Osteoblast (primary cell): Measurements from ENCODE around the gene BYSL. TPM values are rescaled to one million over a fixed set of nuclear protein-coding genes. Genes with fewer than 3 reads are reported as not detected.

ENCODE experiments used
- DNase-seq: peaks from one replicate; pipeline ENCODE4 v3.0.0; 2011; ENCODE audit warnings: low spot score, mixed read lengths; ENCODE audit not compliant: insufficient read length; ENCODE audit errors: missing footprints
- H2AFZ ChIP-seq: 2 replicates; pipeline ENCODE4 v1.6.0; 2011; ENCODE audit warnings: mild to moderate bottlenecking, low read length
- H3K27ac ChIP-seq: 2 replicates; pipeline ENCODE4 v1.5.1; 2011; ENCODE audit warnings: mild to moderate bottlenecking, low read depth, low read length, moderate library complexity
- H3K27me3 ChIP-seq: 2 replicates; pipeline ENCODE4 v1.6.0; 2012; ENCODE audit warnings: mild to moderate bottlenecking, control low read depth, inconsistent platforms, low read length, moderate library complexity; ENCODE audit not compliant: insufficient read depth
- H3K36me3 ChIP-seq: 2 replicates; pipeline ENCODE4 v1.5.1; 2011; ENCODE audit warnings: mild to moderate bottlenecking, low read length, control low read depth, moderate library complexity; ENCODE audit not compliant: insufficient read depth
- H3K4me1 ChIP-seq: 2 replicates; pipeline ENCODE4 v1.5.1; 2011; ENCODE audit warnings: mild to moderate bottlenecking, low read length, control low read depth, moderate library complexity; ENCODE audit not compliant: insufficient read depth
- H3K4me2 ChIP-seq: 2 replicates; pipeline ENCODE4 v1.6.0; 2011; ENCODE audit warnings: mild to moderate bottlenecking, low read length; ENCODE audit not compliant: insufficient read depth
- H3K4me3 ChIP-seq: fragments of 200-600 bp; sonication (generic); 3 replicates; pipeline ENCODE4 v1.5.1; 2012; ENCODE audit warnings: mild to moderate bottlenecking, low read length, inconsistent platforms; ENCODE audit not compliant: insufficient read depth
- H3K79me2 ChIP-seq: 2 replicates; pipeline ENCODE4 v1.6.0; 2012; ENCODE audit warnings: mild to moderate bottlenecking, low read length, control low read depth, inconsistent platforms; ENCODE audit not compliant: insufficient read depth
- H3K9me3 ChIP-seq: 2 replicates; pipeline ENCODE4 v1.5.1; 2011; ENCODE audit warnings: low read depth, low read length, control low read depth
- H4K20me1 ChIP-seq: 2 replicates; pipeline ENCODE4 v1.6.0; 2012; ENCODE audit warnings: mild to moderate bottlenecking, low read length, control low read depth; ENCODE audit not compliant: insufficient read depth
- total RNA-seq: library from RNA; depleted of rRNA; stranded (reverse); fragments of >200 nt; gene quantifications from 2 replicates; pipeline ENCODE4 v1.2.3, GENCODE V29; 2012
- TF ChIP-seq, protein P1 (sequence below): IDR thresholded peaks from 2 replicates; pipeline ENCODE4 v1.5.1; 2011; ENCODE audit warnings: mild to moderate bottlenecking, low read depth, low read length, moderate library complexity; ENCODE audit errors: extremely low read depth

Gene BYSL
- total RNA-seq, 1 donor = 11.6 TPM

DNA sequence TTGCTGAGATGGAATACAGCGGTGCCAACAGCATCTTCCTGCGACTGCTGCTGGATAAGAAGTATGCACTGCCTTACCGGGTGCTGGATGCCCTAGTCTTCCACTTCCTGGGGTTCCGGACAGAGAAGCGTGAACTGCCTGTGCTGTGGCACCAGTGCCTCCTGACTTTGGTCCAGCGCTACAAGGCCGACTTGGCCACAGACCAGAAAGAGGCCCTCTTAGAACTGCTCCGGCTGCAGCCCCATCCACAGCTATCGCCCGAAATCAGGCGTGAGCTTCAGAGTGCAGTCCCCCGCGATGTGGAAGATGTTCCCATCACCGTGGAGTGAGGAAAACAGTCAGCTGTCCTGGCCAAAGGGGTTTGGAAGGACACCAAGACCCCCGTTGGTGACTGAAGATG is 11.1 kb downstream of the BYSL start:
- peaks cover 19% of the 10 kb centered on the region for H3K4me1 ChIP-seq
- peaks cover 36% of the 10 kb centered on the region for H4K20me1 ChIP-seq
- no peaks in the 10 kb centered on the region for H3K9me3 ChIP-seq
- H2AFZ ChIP-seq = no peak overlapping the region
- H3K27ac ChIP-seq = no peak overlapping the region
- no peak for DNase-seq
- TF ChIP-seq, protein P1, sequence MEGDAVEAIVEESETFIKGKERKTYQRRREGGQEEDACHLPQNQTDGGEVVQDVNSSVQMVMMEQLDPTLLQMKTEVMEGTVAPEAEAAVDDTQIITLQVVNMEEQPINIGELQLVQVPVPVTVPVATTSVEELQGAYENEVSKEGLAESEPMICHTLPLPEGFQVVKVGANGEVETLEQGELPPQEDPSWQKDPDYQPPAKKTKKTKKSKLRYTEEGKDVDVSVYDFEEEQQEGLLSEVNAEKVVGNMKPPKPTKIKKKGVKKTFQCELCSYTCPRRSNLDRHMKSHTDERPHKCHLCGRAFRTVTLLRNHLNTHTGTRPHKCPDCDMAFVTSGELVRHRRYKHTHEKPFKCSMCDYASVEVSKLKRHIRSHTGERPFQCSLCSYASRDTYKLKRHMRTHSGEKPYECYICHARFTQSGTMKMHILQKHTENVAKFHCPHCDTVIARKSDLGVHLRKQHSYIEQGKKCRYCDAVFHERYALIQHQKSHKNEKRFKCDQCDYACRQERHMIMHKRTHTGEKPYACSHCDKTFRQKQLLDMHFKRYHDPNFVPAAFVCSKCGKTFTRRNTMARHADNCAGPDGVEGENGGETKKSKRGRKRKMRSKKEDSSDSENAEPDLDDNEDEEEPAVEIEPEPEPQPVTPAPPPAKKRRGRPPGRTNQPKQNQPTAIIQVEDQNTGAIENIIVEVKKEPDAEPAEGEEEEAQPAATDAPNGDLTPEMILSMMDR = no peak
- peaks cover 23% of the 10 kb centered on the region for H3K79me2 ChIP-seq
- H3K4me2 ChIP-seq = no peak overlapping the region
- no peaks in the 10 kb centered on the region for H3K27me3 ChIP-seq
- no peak overlapping the region for H3K4me3 ChIP-seq
- H3K36me3 ChIP-seq = peaks cover 92% of the 10 kb centered on the region

DNA sequence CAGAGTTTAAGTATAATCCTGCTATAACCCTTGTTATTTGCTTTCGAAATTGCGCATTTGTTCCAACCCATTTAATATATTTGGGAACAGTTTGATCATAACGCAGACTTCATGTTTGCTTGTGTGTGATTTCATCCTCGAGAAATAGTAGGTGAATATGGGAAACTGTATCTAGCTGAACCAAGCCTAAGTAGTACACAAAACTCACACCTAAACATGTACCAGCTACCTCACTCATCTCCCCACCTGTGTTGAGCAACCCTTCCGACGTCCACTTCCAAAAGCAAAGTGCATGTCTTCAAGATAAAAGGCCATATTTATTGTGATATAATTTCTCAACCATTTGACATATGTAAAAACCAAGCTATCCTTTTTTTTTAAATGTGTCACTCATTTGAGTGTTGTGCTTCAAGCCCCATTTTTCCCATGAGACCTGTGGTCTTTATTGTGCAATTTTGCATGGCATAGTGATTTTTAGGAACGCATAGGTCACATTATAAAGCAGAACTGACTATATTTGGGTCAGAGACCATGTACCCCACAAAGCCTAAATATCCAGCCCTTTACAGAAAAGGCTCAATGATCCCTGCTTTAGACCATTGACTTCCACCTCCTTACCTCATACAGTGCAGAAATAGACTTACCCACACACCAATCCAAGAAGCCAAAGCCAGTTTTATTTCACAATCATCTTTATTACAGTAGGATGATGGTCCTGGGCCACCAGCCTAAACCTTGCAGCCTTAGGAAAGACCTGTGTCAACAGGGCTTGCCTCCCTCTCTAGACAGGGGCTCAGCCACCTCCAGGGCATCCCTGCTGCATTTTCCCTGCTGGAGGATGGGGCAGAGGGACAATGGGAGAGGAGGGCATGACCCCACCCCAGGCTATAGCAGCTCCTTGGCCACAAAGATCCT is 13.2 kb downstream of the BYSL start:
- Histone ChIP-seq H3K9me3 (no peaks in the 10 kb centered on the region), H2AFZ (no peak overlapping the region), H3K27ac (no peak overlapping the region), H3K79me2 (peaks cover 31% of the 10 kb centered on the region), H4K20me1 (peaks cover 41% of the 10 kb centered on the region), H3K4me3 (no peak overlapping the region), H3K36me3 (peaks cover 78% of the 10 kb centered on the region), H3K4me1 (peaks cover 33% of the 10 kb centered on the region), H3K4me2 (no peak overlapping the region), H3K27me3 (no peaks in the 10 kb centered on the region)
- TF ChIP-seq, protein P1 = no peak
- DNase-seq = no peak

DNA sequence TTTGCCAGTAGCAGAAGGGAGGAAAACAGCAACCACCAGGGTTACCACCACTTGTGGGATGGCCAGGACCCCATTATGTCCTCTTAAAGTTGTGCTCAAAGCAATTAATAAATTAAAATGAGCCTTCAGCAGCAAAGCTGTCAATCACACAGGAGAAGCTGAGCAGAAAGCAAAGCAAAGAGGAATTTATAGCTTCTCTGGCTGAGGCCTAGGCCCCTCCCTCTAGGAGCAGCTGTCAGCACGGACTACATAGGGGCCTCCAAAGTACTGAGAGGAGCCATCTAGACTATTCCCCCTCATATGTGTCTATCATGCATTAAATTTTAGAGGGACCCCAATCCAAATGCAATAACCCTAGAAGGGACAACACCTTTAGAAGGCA is 13.9 kb downstream of the BYSL start:
- H3K4me2 ChIP-seq = no peak overlapping the region
- H2AFZ ChIP-seq = no peak overlapping the region
- TF ChIP-seq, protein P1 = no peak
- no peaks in the 10 kb centered on the region for H3K27me3 ChIP-seq
- peaks cover 46% of the 10 kb centered on the region for H4K20me1 ChIP-seq
- no peak overlapping the region for H3K4me3 ChIP-seq
- peaks cover 37% of the 10 kb centered on the region for H3K79me2 ChIP-seq
- no peak overlapping the region for H3K27ac ChIP-seq
- peaks cover 40% of the 10 kb centered on the region for H3K4me1 ChIP-seq
- peaks cover 71% of the 10 kb centered on the region for H3K36me3 ChIP-seq
- no peaks in the 10 kb centered on the region for H3K9me3 ChIP-seq
- no peak for DNase-seq

DNA sequence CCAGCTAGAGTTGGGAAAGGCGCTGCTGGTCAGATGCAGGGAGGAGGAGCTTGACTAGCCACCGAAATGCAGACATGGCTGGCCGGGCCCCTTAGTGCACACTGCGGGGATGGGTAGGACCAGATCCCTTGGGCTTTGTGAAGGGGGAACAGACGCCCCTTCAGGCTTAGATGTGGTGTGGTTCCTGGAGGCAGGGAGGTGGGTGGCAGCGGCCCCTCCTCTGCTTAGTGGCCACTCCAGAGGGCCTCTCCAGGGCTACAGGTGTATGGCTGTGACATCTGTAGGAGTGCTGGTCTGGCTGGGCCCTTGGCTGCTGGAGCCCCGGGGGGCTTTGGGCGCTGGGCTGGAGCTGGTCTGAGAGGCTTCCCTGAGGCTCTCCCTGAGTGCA is 14.4 kb downstream of the BYSL start:
- Histone ChIP-seq H3K27ac (peak overlapping the region; percentile 42), H2AFZ (no peak overlapping the region), H3K9me3 (no peaks in the 10 kb centered on the region), H3K79me2 (peaks cover 42% of the 10 kb centered on the region), H4K20me1 (peaks cover 48% of the 10 kb centered on the region), H3K4me2 (no peak overlapping the region), H3K4me1 (peaks cover 44% of the 10 kb centered on the region), H3K4me3 (no peak overlapping the region), H3K36me3 (peaks cover 66% of the 10 kb centered on the region), H3K27me3 (no peaks in the 10 kb centered on the region)
- DNase-seq = no peak
- TF ChIP-seq, protein P1 = no peak
